RPMI8226 (cell line): ENCODE measurements around the gene AGAP1.

Experiments
- DNase-seq: peaks from one replicate; pipeline ENCODE4 v3.0.0-alpha.2; 2015

AGAP1 gene

GRCh38 chr2:236158969-236159777 is 665.3 kb downstream of the AGAP1 start:
- no peak for DNase-seq

- no peak for DNase-seq
These were observed 665.9 kb downstream of the AGAP1 start for GRCh38 chr2:236159778-236160170.

GRCh38 chr2:236160366-236161081 is 666.7 kb downstream of the AGAP1 start:
- no peak for DNase-seq

GRCh38 chr2:236161082-236161462 is 667.2 kb downstream of the AGAP1 start:
- no peak for DNase-seq

GRCh38 chr2:236161531-236161930 is 667.7 kb downstream of the AGAP1 start:
- DNase-seq: no peak

DNA sequence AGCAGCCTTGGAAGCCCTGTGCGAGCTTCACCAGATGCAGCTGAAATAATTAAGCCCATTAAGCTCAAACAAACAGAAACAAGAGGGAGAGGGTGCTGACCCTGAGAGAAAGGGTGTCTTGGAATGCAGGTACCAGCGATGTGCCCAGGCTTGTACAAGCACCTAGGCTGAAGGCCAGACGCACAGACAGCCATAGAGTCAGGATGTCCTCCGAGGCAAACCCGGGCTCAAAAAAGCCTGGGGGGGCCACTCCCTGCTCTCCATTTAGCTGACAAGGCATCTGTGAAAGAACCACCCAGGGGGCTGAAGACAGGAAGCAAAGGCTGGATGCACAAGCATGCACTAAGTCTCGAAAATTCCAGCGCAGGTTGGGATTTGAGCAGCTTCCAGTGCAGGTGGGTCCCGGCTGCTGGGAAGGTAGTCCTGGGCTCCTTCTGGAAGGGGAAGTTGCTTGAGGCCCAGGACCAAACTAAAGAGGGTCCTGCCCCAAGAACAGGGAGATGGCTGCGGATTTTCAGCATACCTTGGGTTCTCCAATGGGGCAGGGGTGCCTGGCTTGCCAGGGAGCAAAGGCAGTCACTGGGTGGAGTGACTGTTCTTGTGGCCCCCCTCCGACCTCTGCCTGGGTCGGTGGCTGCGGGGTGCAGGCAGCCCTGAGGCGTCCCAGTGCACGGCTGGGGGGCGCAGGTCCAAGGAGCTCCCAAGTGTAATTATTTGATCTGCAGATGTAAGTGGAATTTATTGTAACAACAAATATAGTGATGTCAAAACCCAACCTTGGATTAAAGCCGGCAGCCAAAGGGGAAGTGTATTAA is 668.4 kb downstream of the AGAP1 start:
- no peak for DNase-seq

DNA sequence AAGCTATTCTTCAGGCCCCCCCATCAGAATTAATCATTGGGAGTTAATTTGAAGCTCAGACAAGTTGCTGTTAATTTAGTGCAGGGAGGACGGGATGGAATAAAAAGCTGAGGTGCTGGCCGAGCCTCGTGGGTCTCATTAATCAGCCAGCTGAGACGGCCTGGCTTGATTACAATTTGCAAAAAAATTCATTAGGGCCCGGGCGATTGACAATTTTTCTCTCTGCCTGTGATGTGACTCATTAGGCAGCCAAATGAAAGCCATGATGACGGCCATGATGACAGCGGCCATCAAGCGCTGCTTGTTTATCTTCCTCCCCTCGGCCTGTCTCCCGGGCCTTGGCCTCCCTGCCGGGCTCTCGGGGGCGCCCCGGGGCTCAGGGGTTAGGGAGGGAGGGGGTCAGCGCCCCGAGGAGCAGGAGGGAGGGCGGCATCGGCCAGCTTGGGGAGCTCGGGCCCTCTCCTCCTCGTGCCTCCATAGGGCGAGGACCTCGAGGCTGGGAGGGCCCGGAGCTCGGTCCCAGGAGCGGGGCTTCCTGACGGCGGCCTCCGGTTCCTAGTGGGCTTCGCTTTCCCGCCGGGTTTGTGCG is 669.1 kb downstream of the AGAP1 start:
- DNase-seq: no peak

- no peak for DNase-seq
These were observed 669.8 kb downstream of the AGAP1 start for GRCh38 chr2:236163471-236164200.

DNA sequence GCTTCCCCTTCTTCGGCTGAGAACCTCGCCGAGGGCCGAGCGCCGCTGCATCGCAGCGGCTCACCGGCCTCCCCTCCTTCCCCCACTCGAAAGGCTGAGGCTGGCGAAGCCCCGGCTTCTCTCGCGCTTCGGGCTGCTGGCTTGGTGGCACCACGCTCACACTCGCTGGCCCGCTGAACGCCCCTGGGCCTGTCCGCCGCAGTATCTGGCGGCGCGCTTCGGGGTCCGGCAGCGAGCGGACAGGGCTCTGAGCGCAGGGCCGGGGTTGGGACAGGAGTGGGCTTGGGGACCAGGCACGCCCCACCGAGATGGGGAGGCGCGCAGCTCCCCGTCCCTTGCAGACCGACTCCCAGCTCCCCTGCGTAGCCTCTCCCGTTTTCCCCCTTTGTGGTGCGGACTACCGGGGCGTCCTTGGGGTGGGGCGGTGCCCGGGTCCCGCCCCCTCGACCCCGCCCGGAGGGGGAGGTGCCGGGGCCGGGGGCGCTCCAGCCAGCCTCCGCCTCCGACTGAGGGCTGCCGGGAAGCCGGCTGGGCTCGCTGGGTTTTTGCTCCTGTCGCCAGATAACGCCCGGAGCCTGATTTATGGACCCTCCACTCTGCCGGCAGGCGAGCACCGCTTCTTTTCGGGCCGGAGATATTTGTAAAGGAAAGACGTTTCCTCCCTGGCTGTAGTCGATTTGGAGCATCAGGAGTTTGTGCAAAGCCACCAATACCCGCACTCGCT is 670.5 kb downstream of the AGAP1 start:
- no peak for DNase-seq

- no peak for DNase-seq
These were observed 671.3 kb downstream of the AGAP1 start for GRCh38 chr2:236164925-236165841.

GRCh38 chr2:236165842-236166795 is 672.3 kb downstream of the AGAP1 start:
- no peak for DNase-seq

DNA sequence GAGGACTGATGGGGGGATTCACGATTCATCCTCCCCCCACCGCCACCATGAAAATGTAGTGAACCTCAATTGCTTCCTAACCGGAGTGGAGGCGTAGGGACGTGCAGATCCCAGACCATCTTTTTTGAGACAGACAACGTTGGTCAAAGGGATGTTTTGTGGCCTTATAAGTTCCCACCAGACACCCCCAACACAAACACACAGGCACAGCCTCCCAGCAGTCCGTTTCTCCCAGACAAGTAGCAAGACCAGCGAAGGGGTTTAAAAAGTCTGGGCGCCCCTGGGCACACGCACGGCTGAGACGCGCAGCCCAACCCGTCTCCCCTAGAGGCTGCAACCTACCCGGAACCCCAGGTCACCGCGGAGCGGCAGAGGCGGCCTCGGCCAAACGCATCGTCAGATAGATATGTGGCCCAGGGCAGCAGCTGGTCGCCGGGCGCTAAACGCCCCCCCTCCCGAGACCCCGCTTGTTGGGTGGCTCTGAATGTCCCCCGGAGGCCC is 673.0 kb downstream of the AGAP1 start:
- DNase-seq: no peak

GRCh38 chr2:236167297-236168109 is 673.7 kb downstream of the AGAP1 start:
- DNase-seq: no peak

GRCh38 chr2:236168110-236169080 is 674.6 kb downstream of the AGAP1 start, which contains the start of gene GBX2:
TSS of gene GBX2 (minus strand) at chr2:236168386. CDS start at chr2:236167971, 415 bp downstream.
- no peak for DNase-seq

GRCh38 chr2:236169151-236169721 is 675.4 kb downstream of the AGAP1 start:
- DNase-seq: no peak
